ENCODE measurements around the gene IGSF5.

GRCh38 chr21:39730418-39731157, 14.4 kb upstream of the IGSF5 start:
- TF ChIP-seq EZH2 (IDR thresholded peaks at IDR 0.05), result no peak
- no peak for TF ChIP-seq POLR2AphosphoS5 (IDR thresholded peaks at IDR 0.05; ENCODE audit: borderline replicate concordance, low read depth, low read length)
- no peak for TF ChIP-seq FOXP2 (optimal IDR thresholded peaks at IDR 0.05; ENCODE audit: control extremely low read depth, extremely low read length, insufficient read depth)
